Chondrocyte (in vitro differentiated cells): ENCODE results near the gene ENG. TPM values are rescaled to one million over a fixed set of nuclear protein-coding genes. Genes with fewer than 3 reads are reported as not detected.

Experiments used
- DNase-seq: peaks from one replicate; pipeline ENCODE4 v3.0.0; 2021; ENCODE audit warnings: mixed read lengths, low spot score
- H3K27ac Mint-ChIP-seq: one replicate; pipeline ENCODE4 v1.8.0; 2021; ENCODE audit warnings: mild to moderate bottlenecking, moderate library complexity, mixed read lengths; ENCODE audit not compliant: unreplicated experiment
- H3K27me3 Mint-ChIP-seq: 2 replicates; pipeline ENCODE4 v1.8.0; 2021; ENCODE audit warnings: low read depth, mixed read lengths
- H3K36me3 Mint-ChIP-seq: 2 replicates; pipeline ENCODE4 v1.8.0; 2021; ENCODE audit warnings: low read depth, mixed read lengths
- H3K4me1 Mint-ChIP-seq: 2 replicates; pipeline ENCODE4 v1.8.0; 2021; ENCODE audit warnings: low read depth, mild to moderate bottlenecking, mixed read lengths
- H3K4me3 Mint-ChIP-seq: one replicate; pipeline ENCODE4 v1.8.0; 2021; ENCODE audit warnings: mild to moderate bottlenecking, moderate library complexity, mixed read lengths; ENCODE audit not compliant: unreplicated experiment
- H3K9me3 Mint-ChIP-seq: 2 replicates; pipeline ENCODE4 v1.8.0; 2021; ENCODE audit warnings: low read depth, mixed read lengths
- total RNA-seq: library from RNA; stranded (reverse); gene quantifications from 3 replicates; pipeline ENCODE4 v1.2.1, GENCODE V29; 2021
- TF ChIP-seq, protein P1 (sequence below): fragments of 200-600 bp; sonication (generic); IDR thresholded peaks from 2 replicates; pipeline ENCODE4 v1.5.0; 2021; ENCODE audit warnings: antibody characterized with exemption, mild to moderate bottlenecking, moderate library complexity

The ENG gene
- total RNA-seq, 1 donor from 2014 or later = 81.3 TPM

DNA sequence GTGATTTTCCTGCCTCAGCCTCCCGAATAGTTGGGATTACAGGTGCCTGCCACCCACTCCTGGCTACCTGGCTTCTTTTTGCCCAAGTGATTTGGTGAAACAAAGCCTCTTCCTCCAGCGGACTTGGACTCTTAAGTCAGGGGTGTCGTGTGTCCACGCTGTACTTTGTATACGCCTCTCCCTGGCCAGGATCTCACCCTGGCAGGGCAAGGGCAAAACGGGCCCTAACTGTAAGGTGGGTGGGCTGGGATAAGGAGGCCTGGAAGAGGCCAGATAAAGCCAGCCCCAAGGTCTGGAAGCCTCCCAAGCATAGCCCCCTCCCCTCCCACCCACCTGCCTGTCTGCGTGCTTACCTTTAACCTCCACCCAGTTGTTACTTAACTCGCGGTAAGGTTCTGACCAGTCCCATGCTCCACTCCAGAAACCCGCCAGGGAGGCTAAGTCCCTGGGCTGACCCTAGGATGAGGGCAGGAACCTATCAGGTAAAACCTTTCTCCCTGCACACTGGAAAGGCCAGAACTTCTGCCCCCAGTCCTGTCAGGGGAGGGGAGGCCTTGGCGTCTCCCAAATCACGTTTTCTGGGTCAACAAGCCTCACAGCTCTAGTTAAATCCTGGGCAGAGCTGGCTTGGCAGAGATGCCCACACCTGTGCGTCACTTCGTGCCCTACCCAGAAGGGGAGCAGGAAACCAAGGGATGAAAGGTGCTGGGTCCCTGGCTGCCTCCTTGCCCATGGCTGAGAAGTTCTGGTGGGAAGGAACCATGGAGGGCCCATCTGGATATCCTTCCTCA lies 60.3 kb downstream of the ENG start:
- TF ChIP-seq, protein P1, sequence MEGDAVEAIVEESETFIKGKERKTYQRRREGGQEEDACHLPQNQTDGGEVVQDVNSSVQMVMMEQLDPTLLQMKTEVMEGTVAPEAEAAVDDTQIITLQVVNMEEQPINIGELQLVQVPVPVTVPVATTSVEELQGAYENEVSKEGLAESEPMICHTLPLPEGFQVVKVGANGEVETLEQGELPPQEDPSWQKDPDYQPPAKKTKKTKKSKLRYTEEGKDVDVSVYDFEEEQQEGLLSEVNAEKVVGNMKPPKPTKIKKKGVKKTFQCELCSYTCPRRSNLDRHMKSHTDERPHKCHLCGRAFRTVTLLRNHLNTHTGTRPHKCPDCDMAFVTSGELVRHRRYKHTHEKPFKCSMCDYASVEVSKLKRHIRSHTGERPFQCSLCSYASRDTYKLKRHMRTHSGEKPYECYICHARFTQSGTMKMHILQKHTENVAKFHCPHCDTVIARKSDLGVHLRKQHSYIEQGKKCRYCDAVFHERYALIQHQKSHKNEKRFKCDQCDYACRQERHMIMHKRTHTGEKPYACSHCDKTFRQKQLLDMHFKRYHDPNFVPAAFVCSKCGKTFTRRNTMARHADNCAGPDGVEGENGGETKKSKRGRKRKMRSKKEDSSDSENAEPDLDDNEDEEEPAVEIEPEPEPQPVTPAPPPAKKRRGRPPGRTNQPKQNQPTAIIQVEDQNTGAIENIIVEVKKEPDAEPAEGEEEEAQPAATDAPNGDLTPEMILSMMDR = no peak
- H3K9me3 Mint-ChIP-seq = no peaks in the 10 kb centered on the region
- peaks cover 17% of the 10 kb centered on the region for H3K36me3 Mint-ChIP-seq
- DNase-seq = no peak
- H3K27ac Mint-ChIP-seq = no peak overlapping the region
- peaks cover 8% of the 10 kb centered on the region for H3K4me1 Mint-ChIP-seq
- H3K4me3 Mint-ChIP-seq = no peak overlapping the region
- no peaks in the 10 kb centered on the region for H3K27me3 Mint-ChIP-seq

DNA sequence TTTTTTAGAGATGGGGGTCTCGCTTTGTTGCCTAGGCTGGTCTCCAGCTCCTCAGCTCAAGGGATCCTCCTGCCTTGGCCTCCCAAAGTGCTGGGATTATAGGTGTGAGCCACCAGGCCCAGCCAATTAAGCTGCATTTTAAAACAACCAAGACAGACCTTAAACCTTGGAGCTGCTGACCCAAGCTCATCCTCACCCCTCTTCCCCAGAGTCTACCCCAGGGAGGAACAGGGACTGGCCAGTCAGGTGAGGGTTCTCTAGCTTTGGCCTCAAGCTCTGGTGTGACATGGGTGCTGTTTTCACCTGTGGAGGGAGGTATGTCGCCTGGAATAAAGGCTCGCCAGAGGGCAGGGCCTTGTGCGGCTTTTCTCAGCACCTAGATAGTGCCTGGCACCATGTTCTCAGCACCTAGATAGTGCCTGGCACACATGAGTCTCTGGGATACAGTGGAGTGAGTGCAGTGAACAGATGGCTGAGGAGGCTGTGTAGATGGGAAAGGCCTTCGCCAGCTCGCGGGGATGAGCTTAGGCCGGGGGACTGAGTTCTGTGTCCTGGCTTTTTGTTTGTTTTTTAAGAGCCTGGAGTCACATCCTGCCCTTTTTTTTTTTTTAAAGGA lies 61.3 kb downstream of the ENG start:
- H3K9me3 Mint-ChIP-seq = no peaks in the 10 kb centered on the region
- DNase-seq = no peak
- H3K27me3 Mint-ChIP-seq = no peaks in the 10 kb centered on the region
- TF ChIP-seq, protein P1 = no peak
- H3K4me1 Mint-ChIP-seq = peaks cover 8% of the 10 kb centered on the region
- H3K27ac Mint-ChIP-seq = no peak overlapping the region
- no peak overlapping the region for H3K4me3 Mint-ChIP-seq
- peaks cover 25% of the 10 kb centered on the region for H3K36me3 Mint-ChIP-seq

DNA sequence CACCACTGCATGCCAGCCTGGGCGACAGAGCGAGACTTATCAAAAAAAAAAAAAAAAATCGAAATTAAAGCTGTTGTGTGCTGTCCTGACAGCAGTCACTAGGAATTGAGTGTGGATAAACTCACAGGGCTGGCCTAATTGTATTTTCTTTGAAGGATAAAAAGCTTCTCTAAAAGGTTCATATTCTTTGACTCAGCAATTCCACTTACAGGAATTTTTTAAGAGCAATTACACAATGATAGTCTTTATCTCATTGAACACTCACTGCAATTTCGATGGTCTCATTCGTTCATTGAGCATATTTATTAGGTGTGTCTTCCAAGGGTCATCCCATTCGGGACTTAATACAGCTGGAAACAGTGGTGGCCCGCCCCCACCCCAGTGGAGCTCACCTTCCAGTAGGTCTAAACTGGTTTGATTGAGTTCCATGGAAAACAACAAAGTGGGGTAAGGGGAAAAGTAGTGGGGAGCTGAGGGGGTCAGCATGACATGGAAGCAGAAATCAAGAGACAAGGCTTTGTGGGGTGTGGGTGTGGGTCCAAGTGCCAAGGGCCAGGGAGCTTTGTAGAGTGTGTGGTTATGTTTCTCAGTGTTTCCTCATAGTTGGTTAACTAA lies 61.9 kb downstream of the ENG start:
- Mint-ChIP-seq H3K27me3 (no peaks in the 10 kb centered on the region), H3K27ac (no peak overlapping the region), H3K36me3 (peaks cover 29% of the 10 kb centered on the region), H3K9me3 (no peaks in the 10 kb centered on the region), H3K4me3 (no peak overlapping the region), H3K4me1 (peaks cover 13% of the 10 kb centered on the region)
- TF ChIP-seq, protein P1 = no peak
- DNase-seq = no peak

DNA sequence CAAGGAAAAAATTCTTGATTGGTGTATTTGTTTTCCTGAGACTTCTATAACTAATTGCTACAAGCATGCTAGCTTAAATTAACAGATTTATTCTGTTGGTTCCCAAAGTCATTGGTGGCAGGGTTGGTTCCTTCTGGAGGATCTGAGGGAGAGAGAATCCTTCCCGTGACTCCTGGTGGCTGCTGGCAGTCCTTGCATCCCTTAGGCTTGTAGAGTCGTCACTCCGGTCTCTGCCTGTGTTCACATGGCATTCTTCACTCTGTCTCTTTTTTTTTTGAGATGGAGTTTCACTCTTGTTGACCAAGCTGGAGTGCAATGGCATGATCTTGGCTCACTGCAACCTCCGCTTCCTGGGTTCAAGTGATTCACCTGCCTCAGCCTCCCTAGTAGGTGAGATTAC lies 63.4 kb downstream of the ENG start:
- no peaks in the 10 kb centered on the region for H3K9me3 Mint-ChIP-seq
- TF ChIP-seq, protein P1 = peak; percentile 17
- no peak for DNase-seq
- no peak overlapping the region for H3K27ac Mint-ChIP-seq
- H3K36me3 Mint-ChIP-seq = peaks cover 36% of the 10 kb centered on the region
- no peak overlapping the region for H3K4me3 Mint-ChIP-seq
- H3K4me1 Mint-ChIP-seq = peaks cover 19% of the 10 kb centered on the region
- no peaks in the 10 kb centered on the region for H3K27me3 Mint-ChIP-seq

DNA sequence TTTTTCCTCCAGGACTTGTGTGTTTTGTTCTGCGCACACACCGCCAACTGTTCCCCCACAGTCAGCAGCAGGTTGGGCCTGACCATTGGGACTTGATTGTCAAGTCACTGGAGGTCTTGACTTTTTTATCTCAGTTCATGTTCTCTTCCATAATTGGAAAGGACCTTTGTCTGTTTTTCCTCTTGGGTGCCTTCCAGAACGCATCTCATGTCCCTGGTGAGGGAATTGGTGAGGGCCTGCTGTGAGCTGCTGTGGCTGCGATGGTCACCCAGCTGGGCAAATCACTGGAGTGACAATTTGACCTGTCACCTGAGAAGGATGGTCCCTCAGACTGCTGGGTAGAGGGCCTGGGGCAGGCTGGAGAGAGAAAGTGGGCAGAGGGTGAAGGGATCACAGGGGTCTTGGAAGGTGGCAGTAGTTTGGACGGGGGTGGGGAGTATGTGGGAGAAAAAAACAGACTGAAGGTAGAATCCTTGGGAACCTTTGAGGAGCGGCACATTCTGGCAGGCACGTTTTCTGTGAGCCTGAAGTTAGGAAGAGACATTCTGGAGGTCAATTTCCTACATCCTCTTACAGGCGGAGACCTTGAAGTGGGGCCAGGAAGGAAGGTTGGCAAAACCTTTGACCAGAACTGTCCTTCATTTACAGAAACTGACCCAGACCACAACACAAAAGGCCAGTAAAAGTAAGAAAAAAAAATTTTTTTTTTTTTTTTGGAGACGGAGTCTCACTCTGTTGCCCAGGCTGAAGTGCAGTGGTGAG lies 64.2 kb downstream of the ENG start:
- Mint-ChIP-seq H3K9me3 (no peaks in the 10 kb centered on the region), H3K4me3 (no peak overlapping the region), H3K4me1 (peaks cover 19% of the 10 kb centered on the region), H3K27me3 (no peaks in the 10 kb centered on the region), H3K27ac (peak overlapping the region; percentile 4), H3K36me3 (peaks cover 36% of the 10 kb centered on the region)
- TF ChIP-seq, protein P1 = no peak
- DNase-seq = no peak
